Sigmoid colon (tissue), 7 donors: ENCODE results near the gene ZNF226. TPM values are rescaled to one million over a fixed set of nuclear protein-coding genes. Genes with fewer than 3 reads are reported as not detected.
"Not testable (repeated sequence)": the region's sequence is repeated elsewhere in the genome, so short reads cannot be mapped to it uniquely, and the experiment has no call there.

ENCODE experiments used
- DNase-seq: peaks from one replicate; pipeline ENCODE4 v3.0.0-alpha.2; 2019
- H3K27ac ChIP-seq, 4 donors: fragments of 200-600 bp; sonication (generic); one replicate each; pipeline ENCODE4 v1.5.1; 2016 to 2019; ENCODE audit warnings: mild to moderate bottlenecking in 1 of 4
- H3K27me3 ChIP-seq, 3 donors: fragments of 200-600 bp; sonication (generic); one replicate each; pipeline ENCODE4 v1.5.1; 2019; ENCODE audit warnings: mild to moderate bottlenecking in 1 of 3
- H3K36me3 ChIP-seq, 4 donors: fragments of 200-600 bp; sonication (generic); one replicate each; pipeline ENCODE4 v1.5.1; 2016 to 2019
- H3K4me1 ChIP-seq, 4 donors: fragments of 200-600 bp; sonication (generic); one replicate each; pipeline ENCODE4 v1.5.1; 2017 to 2019
- H3K4me3 ChIP-seq, 4 donors: fragments of 200-600 bp; sonication (generic); one replicate each; pipeline ENCODE4 v1.5.1; 2017 to 2019; ENCODE audit warnings: mild to moderate bottlenecking in 2 of 4, moderate library complexity in 1 of 4
- H3K9me3 ChIP-seq, 4 donors: fragments of 200-600 bp in 3 of 4; sonication (generic) in 3 of 4; one replicate each; pipeline versions ENCODE4 v1.5.1 to v1.6.1; 2013 to 2019
- EP300 ChIP-seq, 4 donors: sonication (generic); formaldehyde crosslinking; IDR thresholded peaks; one replicate each; pipeline ENCODE4 v1.6.1; 2017; ENCODE audit warnings: antibody characterized with exemption in 4 of 4
- POLR2A ChIP-seq, 2 donors: fragments of 450-650 bp; IDR thresholded peaks; one replicate each; pipeline ENCODE4 v1.6.1; 2016; ENCODE audit warnings: antibody characterized with exemption in 2 of 2, mild to moderate bottlenecking in 2 of 2, moderate library complexity in 2 of 2
- POLR2AphosphoS5 ChIP-seq, 4 donors: sonication (generic); formaldehyde crosslinking; IDR thresholded peaks; one replicate each; pipeline ENCODE4 v1.6.1; 2017; ENCODE audit warnings: antibody characterized with exemption in 4 of 4
- WGBS, 2 donors: extraction: QIAGEN DNeasy Blood & Tissue Kit; methylation state at CpG; one replicate each; pipeline ENCODE4 v1.1.7; 2013; 5-methylcytosine and 5-hydroxymethylcytosine counted together
- intact Hi-C: fragments of 100-400 bp; cut with DNase I; formaldehyde crosslinking; loops from one replicate; pipeline ENCODE4 v1.15.1; 2023
- polyA plus RNA-seq, 3 donors: library from polyadenylated mRNA; stranded (reverse); fragments of 200-250 nt; gene quantifications; one replicate each; pipeline ENCODE4 v1.2.3, GENCODE V29; 2013
- total RNA-seq, 4 donors: library from RNA; depleted of rRNA; stranded (reverse); fragments of >200 nt; gene quantifications; one replicate each; pipeline ENCODE4 v1.1.0, GENCODE V29; 2016
- TF ChIP-seq, protein P1 (sequence below), 4 experiments: fragments of 450-650 bp in 3 of 4; fragments of 200-600 bp in 1 of 4; IDR thresholded peaks; one replicate each; pipeline ENCODE4 v1.5.1; 2016 to 2019; ENCODE audit warnings: antibody characterized with exemption in 4 of 4, mild to moderate bottlenecking in 3 of 4, moderate library complexity in 2 of 4
- donor health status: healthy with polysubstance abuse.
- donor health status: Bipolar disorder and iron deficiency.
- donor health status: healthy.

Gene ZNF226
- 10 to 100 TPM; 14.4 to 20.2 (median 18.6) TPM for total RNA-seq
- 10 to 100 TPM; 15.0 to 27.3 (median 16.4) TPM for polyA plus RNA-seq

DNA sequence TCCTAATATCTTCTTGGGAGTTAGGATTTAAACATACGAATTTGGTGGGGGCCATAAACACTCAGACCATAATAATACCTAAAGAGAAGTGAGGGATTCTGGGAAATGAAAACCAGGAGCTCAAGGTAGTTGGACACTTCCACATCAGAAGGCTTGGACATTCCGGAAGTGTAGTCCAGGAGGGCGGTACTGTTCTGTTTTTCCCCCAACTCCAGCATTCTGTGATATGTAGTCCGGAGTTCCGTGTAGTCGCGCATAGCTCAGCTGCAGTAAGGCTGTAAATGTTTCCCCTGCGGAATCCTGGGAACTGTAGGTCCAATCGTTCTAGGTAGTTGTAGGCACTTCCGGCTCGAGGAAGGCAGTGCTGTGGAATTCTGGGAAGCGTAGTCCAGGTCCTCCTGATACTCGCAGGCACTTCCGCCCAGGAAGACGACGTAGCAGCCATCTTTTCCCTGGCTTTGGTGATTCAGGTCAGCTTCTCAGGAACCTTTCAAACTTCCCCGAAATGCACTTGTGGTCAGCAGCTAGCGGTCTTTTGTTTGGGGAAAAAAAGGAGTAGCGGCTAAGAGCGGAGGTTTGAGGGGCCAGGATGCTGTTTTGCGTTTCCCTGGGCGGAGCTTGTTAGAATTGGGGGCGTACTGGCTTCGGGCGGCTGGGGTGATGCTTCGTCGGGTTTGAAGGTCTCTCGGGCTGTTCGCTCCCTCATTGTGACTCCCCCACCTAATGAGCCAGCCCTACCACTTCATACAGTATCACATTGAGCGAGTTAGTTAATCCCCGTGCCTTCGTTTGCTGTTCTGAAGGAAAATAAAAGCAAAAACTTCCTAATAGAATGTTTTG, at the start of gene ZNF226:
Gene ZNF226 (plus strand): TSS at position 428 of the 840 bp plus-strand sequence. CDS start 4,981 bp downstream, outside the sequence.
- peak; percentile 95 for DNase-seq
- intact Hi-C loops, result loop anchor here (2.0 to 5.0 kb wide), 3 partner anchors 48 to 113 kb away; partner anchors contain the start of genes ZNF223, ZNF225 and ZNF227
- no peak for TF ChIP-seq POLR2A (IDR thresholded peaks at IDR 0.05)
- TF ChIP-seq POLR2AphosphoS5 (IDR thresholded peaks at IDR 0.05), result peak; percentile 22 to 87 (median 60)
- Histone ChIP-seq H3K4me1 (peaks cover 0 to 12% (median 11%) of the 10 kb centered on the region in 4 donors), H3K27ac (peak within 1 kb of the TSS; percentile 82 to 87 (median 84)), H3K27me3 (no peaks in the 10 kb centered on the region), H3K36me3 (peaks cover 8 to 35% (median 18%) of the 10 kb centered on the region in 4 donors), H3K9me3 (peaks cover 5 to 23% (median 7%) of the 10 kb centered on the region in 4 donors), H3K4me3 (peak within 1 kb of the TSS; percentile 45 to 73 (median 65))
- WGBS, 2 donors, result 1% methylated on average over 32 of the region's 32 CpGs

DNA sequence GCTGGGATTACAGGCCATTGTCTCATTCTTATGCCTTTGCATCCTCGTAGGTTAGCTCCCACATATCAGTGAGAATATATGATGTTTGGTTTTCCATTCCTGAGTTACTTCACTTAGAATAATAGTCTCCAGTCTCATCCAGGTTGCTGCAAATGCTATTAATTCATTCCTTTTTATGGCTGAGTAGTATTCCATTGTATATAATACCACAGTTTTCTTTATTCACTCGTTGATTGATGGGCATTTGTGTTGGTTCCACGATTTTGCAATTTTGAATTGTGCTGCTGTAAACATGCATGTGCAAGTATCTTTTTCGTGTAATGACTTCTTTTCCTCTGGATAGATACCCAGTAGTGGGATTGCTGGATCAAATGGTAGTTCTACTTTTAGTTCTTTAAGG, 43.7 kb upstream of the ZNF226 start:
- H3K9me3 ChIP-seq, DNase-seq, H3K27ac ChIP-seq, H3K27me3 ChIP-seq, H3K4me1 ChIP-seq, intact Hi-C loops, H3K4me3 ChIP-seq: not testable (repeated sequence)
- WGBS, 2 donors, result 96 to 97% methylated on average over 4 of the region's 4 CpGs
- H3K36me3 ChIP-seq, result peaks cover 27 to 99% (median 79%) of the 10 kb centered on the region in 4 donors

DNA sequence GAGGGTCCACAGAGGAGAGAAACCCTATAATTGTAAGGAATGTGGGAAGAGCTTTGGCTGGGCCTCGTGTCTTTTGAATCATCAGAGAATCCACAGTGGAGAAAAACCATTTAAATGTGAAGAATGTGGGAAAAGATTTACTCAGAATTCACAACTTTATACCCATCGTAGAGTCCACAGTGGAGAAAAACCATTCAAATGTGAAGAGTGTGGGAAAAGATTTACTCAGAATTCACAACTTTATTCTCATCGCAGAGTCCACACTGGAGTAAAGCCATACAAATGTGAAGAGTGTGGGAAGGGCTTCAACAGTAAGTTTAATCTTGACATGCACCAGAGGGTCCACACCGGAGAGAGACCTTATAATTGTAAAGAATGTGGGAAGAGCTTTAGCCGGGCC, 32.9 kb upstream of the ZNF226 start:
- Histone ChIP-seq H3K27ac (no peak overlapping the region), H3K36me3 (peaks cover 26 to 53% (median 34%) of the 10 kb centered on the region in 4 donors), H3K27me3 (no peaks in the 10 kb centered on the region), H3K4me1 (no peaks in the 10 kb centered on the region), H3K9me3 (peaks cover 12 to 24% (median 17%) of the 10 kb centered on the region in 4 donors), H3K4me3 (no peak overlapping the region)
- TF ChIP-seq POLR2AphosphoS5 (IDR thresholded peaks at IDR 0.05) (no peak), POLR2A (IDR thresholded peaks at IDR 0.05) (no peak), EP300 (IDR thresholded peaks at IDR 0.05) (no peak)
- TF ChIP-seq, protein P1, sequence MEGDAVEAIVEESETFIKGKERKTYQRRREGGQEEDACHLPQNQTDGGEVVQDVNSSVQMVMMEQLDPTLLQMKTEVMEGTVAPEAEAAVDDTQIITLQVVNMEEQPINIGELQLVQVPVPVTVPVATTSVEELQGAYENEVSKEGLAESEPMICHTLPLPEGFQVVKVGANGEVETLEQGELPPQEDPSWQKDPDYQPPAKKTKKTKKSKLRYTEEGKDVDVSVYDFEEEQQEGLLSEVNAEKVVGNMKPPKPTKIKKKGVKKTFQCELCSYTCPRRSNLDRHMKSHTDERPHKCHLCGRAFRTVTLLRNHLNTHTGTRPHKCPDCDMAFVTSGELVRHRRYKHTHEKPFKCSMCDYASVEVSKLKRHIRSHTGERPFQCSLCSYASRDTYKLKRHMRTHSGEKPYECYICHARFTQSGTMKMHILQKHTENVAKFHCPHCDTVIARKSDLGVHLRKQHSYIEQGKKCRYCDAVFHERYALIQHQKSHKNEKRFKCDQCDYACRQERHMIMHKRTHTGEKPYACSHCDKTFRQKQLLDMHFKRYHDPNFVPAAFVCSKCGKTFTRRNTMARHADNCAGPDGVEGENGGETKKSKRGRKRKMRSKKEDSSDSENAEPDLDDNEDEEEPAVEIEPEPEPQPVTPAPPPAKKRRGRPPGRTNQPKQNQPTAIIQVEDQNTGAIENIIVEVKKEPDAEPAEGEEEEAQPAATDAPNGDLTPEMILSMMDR (IDR thresholded peaks at IDR 0.05), result no peak
- intact Hi-C loops, result no loop called here
- 98% methylated on average over 5 of the region's 5 CpGs for WGBS, 2 donors
- DNase-seq, result no peak

DNA sequence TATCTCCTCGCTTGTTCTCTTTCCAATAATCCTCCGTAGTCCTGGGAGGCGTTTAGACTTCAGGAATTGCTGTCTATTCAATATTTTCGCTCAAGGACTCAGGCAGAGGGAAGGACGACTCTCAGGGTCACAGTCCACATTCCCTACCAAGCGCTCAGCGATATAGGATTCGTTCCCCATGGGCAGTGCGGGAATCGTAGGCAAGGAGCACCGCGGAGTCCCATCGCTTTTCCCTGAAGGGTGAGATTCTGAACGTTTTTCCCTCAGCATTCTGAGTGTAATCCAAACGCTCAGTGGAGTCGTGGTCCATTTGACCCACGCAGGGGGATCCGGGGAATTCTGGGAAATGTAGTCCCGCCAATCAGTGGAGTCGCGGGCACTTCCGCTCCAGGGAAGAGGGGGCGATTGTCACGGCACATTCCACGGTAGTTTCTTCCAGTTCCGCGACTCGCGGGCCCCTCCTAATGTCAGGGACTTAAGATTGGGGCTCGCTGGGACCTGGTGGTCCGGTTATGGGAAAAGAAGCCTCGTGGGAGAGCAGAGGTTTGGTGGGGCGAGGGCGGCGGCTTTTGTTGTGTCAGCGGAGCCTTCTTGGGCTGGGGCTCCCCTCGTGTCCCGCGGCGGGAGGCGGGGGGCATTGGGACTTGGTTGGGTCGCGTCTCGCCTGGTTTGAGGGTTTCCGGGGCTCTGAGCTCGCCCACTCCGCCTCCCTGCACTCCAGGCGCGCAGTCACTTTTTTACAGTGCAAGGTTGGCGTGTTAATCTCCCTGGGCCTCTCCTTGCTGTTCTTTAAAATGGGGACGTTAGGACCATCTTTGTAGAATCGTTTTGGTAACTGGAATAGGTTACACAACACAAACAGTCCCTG, 23.5 kb upstream of the ZNF226 start, which contains the start of gene ZNF234:
Gene ZNF234 (plus strand): TSS at position 364 of the 868 bp plus-strand sequence. CDS start 3,079 bp downstream, outside the sequence.
- no peak for TF ChIP-seq POLR2A (IDR thresholded peaks at IDR 0.05)
- TF ChIP-seq, protein P1 (IDR thresholded peaks at IDR 0.05), result no peak
- TF ChIP-seq EP300 (IDR thresholded peaks at IDR 0.05), result no peak
- TF ChIP-seq POLR2AphosphoS5 (IDR thresholded peaks at IDR 0.05), result peak; percentile 13 to 67 (median 66)
- H3K27me3 ChIP-seq, result no peaks in the 10 kb centered on the region
- H3K4me1 ChIP-seq, result peaks cover 0 to 18% (median 14%) of the 10 kb centered on the region in 4 donors
- 1% methylated on average over 52 of the region's 52 CpGs for WGBS, 2 donors
- peak within 1 kb of the TSS; percentile 76 to 92 (median 86) for H3K4me3 ChIP-seq
- DNase-seq, result peak; percentile 86
- H3K27ac ChIP-seq, result peak within 1 kb of the TSS; percentile 74 to 86 (median 82)
- H3K36me3 ChIP-seq, result peaks cover 0 to 24% (median 12%) of the 10 kb centered on the region in 4 donors
- H3K9me3 ChIP-seq, result no peaks in the 10 kb centered on the region
- intact Hi-C loops, result no loop called here

DNA sequence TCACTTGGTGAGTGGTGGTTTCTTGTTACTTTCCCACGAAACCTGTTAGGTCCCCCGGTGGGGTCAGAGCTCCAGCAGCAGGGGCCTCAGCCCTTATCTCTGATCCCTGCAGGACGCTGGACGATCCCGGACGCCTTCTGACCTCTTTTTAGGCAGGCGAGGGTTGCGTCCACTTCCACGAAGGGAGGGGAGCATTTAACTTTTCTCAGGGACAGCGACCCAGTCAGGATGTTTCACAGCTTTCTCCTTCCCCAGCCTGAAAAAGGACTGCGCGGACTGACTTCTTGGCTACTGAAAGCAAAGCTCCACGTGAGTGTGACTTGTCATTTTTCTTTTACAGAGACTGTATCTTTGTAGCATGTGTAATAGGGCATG, 22.9 kb upstream of the ZNF226 start:
- 7 to 10% methylated on average over 13 of the region's 13 CpGs for WGBS, 2 donors
- peak overlapping the region; percentile 76 to 92 (median 86) for H3K4me3 ChIP-seq
- no peak for DNase-seq
- peak overlapping the region; percentile 74 to 86 (median 82) for H3K27ac ChIP-seq
- no peak for TF ChIP-seq EP300 (IDR thresholded peaks at IDR 0.05)
- H3K36me3 ChIP-seq, result peaks cover 0 to 28% (median 13%) of the 10 kb centered on the region in 4 donors
- no peaks in the 10 kb centered on the region for H3K27me3 ChIP-seq
- intact Hi-C loops, result no loop called here
- no peaks in the 10 kb centered on the region for H3K9me3 ChIP-seq
- H3K4me1 ChIP-seq, result peaks cover 0 to 18% (median 14%) of the 10 kb centered on the region in 4 donors
